Tibial nerve (tissue), 4 donors: ENCODE results near the gene AMOTL1. TPM values are rescaled to one million over a fixed set of nuclear protein-coding genes. Genes with fewer than 3 reads are reported as not detected.

Experiments used
- DNase-seq, 2 donors: peaks; one replicate each; pipeline ENCODE4 v3.0.0-alpha.2; 2019; ENCODE audit warnings: low spot score in 2 of 2
- H3K27ac ChIP-seq, 4 donors: fragments of 200-600 bp; sonication (generic) in 3 of 4; one replicate each; pipeline ENCODE4 v1.5.1; 2017 to 2019; ENCODE audit warnings: mild to moderate bottlenecking in 1 of 4
- H3K27me3 ChIP-seq, 2 donors: fragments of 200-600 bp; sonication (generic) in 1 of 2; one replicate each; pipeline versions ENCODE4 v1.5.1 to v1.6.0; 2017 to 2019
- H3K36me3 ChIP-seq, 3 donors: fragments of 200-600 bp; sonication (generic); one replicate each; pipeline ENCODE4 v1.5.1; 2018 to 2019
- H3K4me1 ChIP-seq, 4 donors: fragments of 200-600 bp; sonication (generic) in 3 of 4; one replicate each; pipeline ENCODE4 v1.5.1; 2017 to 2019
- H3K4me3 ChIP-seq, 4 donors: fragments of 200-600 bp; sonication (generic) in 3 of 4; one replicate each; pipeline ENCODE4 v1.5.1; 2017 to 2019; ENCODE audit warnings: mild to moderate bottlenecking in 1 of 4, moderate library complexity in 1 of 4
- H3K9me3 ChIP-seq, 4 donors: fragments of 200-600 bp; sonication (generic) in 3 of 4; one replicate each; pipeline ENCODE4 v1.5.1; 2017 to 2019
- EP300 ChIP-seq, 2 donors: sonication (generic); formaldehyde crosslinking; IDR thresholded peaks; one replicate each; pipeline ENCODE4 v1.6.1; 2017; ENCODE audit warnings: antibody characterized with exemption in 2 of 2, mild to moderate bottlenecking in 1 of 2
- POLR2A ChIP-seq, 2 donors: fragments of 450-650 bp; IDR thresholded peaks; one replicate each; pipeline ENCODE4 v1.6.1; 2017; ENCODE audit warnings: antibody characterized with exemption in 2 of 2, mild to moderate bottlenecking in 2 of 2, moderate library complexity in 2 of 2
- WGBS, 2 donors: methylation state at CpG; one replicate each; pipeline ENCODE4 v1.1.5; 2018; 5-methylcytosine and 5-hydroxymethylcytosine counted together
- total RNA-seq, 4 donors: library from RNA; depleted of rRNA; stranded (reverse); fragments of >200 nt; gene quantifications; one replicate each; pipeline ENCODE4 v1.1.0, GENCODE V29; 2016
- TF ChIP-seq, protein P1 (sequence below), 5 experiments: fragments of 200-600 bp in 3 of 5; fragments of 450-650 bp in 2 of 5; sonication (generic) in 3 of 5; IDR thresholded peaks; one replicate each; pipeline ENCODE4 v1.5.1; 2016 to 2019; ENCODE audit warnings: antibody characterized with exemption in 5 of 5, mild to moderate bottlenecking in 3 of 5, moderate library complexity in 2 of 5

AMOTL1 gene
- total RNA-seq, 4 donors from 2014 or later = 46.5 to 58.0 (median 51.9) TPM

DNA sequence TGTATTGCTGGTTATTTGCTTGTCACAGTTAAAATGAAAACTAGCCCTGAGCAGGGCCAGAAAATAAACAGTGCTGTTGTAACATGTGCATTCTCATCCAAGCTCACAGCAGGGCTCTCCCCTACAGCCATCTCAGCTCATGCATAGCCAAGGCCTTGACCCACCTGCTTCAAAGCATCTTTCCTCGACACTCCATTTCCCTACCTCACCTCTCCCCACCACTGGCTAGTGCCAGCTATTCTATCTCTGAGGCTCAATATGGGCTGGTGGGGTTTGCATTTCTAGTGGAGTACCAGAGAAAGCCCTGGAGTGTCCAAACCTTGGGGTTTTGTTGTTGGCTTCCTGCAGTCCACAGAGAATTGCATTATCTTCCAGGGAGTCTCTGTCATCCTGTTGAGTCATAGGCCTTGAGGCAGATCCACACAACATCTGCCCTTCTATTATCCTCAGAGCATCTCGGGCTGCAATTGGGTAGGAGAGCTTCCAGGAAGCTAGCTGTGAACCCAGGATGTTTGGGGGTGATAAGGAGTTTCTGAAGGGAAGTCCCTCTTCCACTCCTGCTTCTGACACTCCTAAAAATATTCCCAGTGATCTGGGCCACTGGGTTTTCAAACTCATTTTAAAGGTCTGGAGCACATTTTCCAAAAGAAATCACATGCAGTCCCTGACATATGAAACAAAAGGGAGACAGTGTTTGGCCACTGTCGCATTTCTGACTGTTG, 36.1 kb upstream of the AMOTL1 start:
- Histone ChIP-seq H3K9me3 (no peaks in the 10 kb centered on the region), H3K27me3 (no peaks in the 10 kb centered on the region), H3K4me1 (peaks cover 0 to 19% (median 0%) of the 10 kb centered on the region in 4 donors), H3K36me3 (no peaks in the 10 kb centered on the region), H3K4me3 (no peak overlapping the region), H3K27ac (peak overlapping the region in 3 of 4 donors; percentile 25 to 62 (median 52))
- 58 to 72% methylated on average over 3 of the region's 3 CpGs for WGBS, 2 donors
- TF ChIP-seq, protein P1, sequence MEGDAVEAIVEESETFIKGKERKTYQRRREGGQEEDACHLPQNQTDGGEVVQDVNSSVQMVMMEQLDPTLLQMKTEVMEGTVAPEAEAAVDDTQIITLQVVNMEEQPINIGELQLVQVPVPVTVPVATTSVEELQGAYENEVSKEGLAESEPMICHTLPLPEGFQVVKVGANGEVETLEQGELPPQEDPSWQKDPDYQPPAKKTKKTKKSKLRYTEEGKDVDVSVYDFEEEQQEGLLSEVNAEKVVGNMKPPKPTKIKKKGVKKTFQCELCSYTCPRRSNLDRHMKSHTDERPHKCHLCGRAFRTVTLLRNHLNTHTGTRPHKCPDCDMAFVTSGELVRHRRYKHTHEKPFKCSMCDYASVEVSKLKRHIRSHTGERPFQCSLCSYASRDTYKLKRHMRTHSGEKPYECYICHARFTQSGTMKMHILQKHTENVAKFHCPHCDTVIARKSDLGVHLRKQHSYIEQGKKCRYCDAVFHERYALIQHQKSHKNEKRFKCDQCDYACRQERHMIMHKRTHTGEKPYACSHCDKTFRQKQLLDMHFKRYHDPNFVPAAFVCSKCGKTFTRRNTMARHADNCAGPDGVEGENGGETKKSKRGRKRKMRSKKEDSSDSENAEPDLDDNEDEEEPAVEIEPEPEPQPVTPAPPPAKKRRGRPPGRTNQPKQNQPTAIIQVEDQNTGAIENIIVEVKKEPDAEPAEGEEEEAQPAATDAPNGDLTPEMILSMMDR (IDR thresholded peaks at IDR 0.05) = no peak
- TF ChIP-seq EP300 (IDR thresholded peaks at IDR 0.05) = no peak
- no peak for TF ChIP-seq POLR2A (IDR thresholded peaks at IDR 0.05)
- no peak for DNase-seq

DNA sequence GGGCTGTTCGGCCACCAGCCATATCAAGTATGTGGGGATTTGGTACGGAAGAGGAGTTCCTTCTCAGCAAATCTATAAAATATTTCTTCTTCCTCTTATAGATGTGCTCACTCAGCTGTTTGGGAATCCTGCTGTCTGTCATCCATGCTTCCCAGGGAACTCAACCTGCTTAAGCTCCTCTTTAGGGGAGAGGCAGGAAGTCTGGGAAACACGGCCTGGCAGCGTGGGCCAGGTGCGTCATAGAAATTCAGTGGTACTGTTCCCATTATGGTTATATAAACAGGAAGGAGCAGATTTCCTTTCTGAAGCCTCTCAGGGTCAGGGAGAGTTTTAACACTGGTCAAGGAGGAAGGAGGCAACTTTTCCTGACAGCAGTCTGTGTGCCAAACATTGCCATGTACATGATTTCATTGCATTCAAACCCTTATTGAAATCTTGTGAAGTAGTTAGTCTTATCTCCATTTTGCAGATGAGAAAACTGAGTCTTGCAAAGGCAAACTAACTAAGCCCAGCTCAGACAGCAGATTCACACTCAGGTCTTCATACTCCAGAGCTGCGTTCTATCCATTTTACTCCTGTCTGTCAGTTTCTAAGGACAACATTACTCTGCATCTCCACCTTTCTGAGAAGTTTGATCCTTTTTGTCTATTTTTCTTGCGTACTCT, 35.4 kb upstream of the AMOTL1 start:
- no peak for DNase-seq
- H3K9me3 ChIP-seq = no peaks in the 10 kb centered on the region
- H3K27me3 ChIP-seq = no peaks in the 10 kb centered on the region
- H3K4me1 ChIP-seq = peaks cover 0 to 20% (median 0%) of the 10 kb centered on the region in 4 donors
- H3K27ac ChIP-seq = peak overlapping the region in 3 of 4 donors; percentile 25 to 62 (median 52)
- H3K4me3 ChIP-seq = no peak overlapping the region
- TF ChIP-seq EP300 (IDR thresholded peaks at IDR 0.05) (peak in 1 of 2 donors; percentile 58), POLR2A (IDR thresholded peaks at IDR 0.05) (no peak)
- H3K36me3 ChIP-seq = no peaks in the 10 kb centered on the region
- 65 to 74% methylated on average over 7 of the region's 7 CpGs for WGBS, 2 donors

DNA sequence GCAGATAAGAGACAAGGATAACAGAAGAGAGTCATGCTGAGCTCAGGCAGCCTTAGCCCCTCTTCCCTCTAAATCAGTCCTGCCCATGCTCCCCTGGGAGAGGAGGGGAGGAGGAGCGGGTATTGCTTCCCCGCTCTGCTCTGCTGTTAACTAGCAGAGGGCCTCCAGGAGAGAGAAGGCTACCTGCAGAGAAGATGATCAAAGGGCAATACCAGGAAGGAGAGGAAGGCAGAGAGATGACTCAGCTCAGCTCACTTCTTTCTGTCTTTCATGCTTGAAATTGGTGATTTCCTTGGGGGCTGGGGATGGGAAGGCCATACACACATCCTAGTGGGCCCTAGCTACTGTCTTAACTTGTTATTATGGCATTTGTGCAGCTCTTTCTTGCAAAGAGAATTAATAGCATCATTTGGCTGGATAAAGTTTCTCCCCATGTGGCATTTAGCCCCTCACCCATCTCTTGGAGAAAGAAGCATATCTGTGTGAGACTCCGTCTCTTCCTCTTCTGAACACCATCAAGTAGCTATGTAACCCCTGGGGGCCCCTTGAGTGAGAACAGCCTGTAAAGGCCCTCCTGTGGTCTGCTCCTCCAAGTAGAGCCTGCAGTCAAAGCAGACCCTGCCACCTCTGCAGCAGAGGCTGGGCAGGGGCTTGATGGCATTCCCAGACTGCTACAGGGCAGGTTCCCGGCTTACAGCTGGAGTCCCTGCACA, 33.4 kb upstream of the AMOTL1 start:
- H3K4me1 ChIP-seq = peaks cover 0 to 20% (median 0%) of the 10 kb centered on the region in 4 donors
- H3K9me3 ChIP-seq = no peaks in the 10 kb centered on the region
- no peak overlapping the region for H3K4me3 ChIP-seq
- TF ChIP-seq POLR2A (IDR thresholded peaks at IDR 0.05) (no peak), EP300 (IDR thresholded peaks at IDR 0.05) (no peak)
- TF ChIP-seq, protein P1 (IDR thresholded peaks at IDR 0.05) = no peak
- H3K36me3 ChIP-seq = no peaks in the 10 kb centered on the region
- DNase-seq = no peak
- no peaks in the 10 kb centered on the region for H3K27me3 ChIP-seq
- WGBS, 2 donors = 92 to 96% methylated on average over 4 of the region's 4 CpGs
- H3K27ac ChIP-seq = no peak overlapping the region

DNA sequence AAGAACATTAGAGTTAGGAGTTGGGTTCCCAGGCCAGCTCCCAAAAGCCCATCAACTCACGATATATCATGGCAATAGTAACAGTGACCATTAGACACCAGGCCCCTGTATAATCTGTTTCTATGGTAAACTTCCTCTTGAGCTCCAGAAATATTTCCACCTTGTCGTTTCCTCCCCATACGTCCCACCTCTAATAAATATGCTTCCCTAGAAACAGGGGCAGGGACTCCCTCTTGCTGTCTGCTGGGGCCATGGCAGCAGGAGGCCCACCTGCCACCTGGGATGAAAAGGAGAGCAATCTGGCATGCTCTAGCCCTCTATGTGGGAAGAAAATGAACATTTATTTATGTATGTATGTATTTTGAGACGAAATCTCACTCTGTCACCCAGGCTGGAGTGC, 32.2 kb upstream of the AMOTL1 start:
- DNase-seq = no peak
- H3K36me3 ChIP-seq = no peaks in the 10 kb centered on the region
- H3K4me1 ChIP-seq = peaks cover 0 to 24% (median 0%) of the 10 kb centered on the region in 4 donors
- 69 to 74% methylated on average over 4 of the region's 4 CpGs for WGBS, 2 donors
- H3K27ac ChIP-seq = no peak overlapping the region
- TF ChIP-seq POLR2A (IDR thresholded peaks at IDR 0.05) (no peak), EP300 (IDR thresholded peaks at IDR 0.05) (no peak)
- TF ChIP-seq, protein P1 (IDR thresholded peaks at IDR 0.05) = no peak
- H3K4me3 ChIP-seq = no peak overlapping the region
- no peaks in the 10 kb centered on the region for H3K9me3 ChIP-seq
- no peaks in the 10 kb centered on the region for H3K27me3 ChIP-seq

DNA sequence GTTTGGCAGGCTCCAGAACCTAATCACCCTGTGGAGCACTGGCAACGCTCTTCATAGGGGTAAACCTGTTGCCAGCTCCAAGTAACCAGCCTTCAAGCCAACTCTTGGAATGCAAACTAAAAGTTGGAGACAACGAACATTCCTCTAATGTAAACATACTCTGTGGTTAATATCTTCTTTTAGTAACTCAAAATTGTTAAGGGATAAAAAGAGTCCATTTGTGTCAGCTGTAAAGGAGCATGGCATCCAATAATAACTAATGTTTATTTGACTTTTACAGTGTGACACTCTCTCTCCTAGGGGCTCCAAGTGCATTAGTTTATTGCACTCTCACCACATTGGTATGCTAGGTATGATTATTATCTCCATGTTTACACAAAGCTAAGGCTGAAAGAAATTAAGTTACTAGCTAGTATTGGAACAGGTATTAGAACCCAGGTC, 31.0 kb upstream of the AMOTL1 start:
- Histone ChIP-seq H3K27me3 (no peaks in the 10 kb centered on the region), H3K4me3 (no peak overlapping the region), H3K27ac (no peak overlapping the region), H3K4me1 (peaks cover 0 to 28% (median 0%) of the 10 kb centered on the region in 4 donors), H3K9me3 (no peaks in the 10 kb centered on the region), H3K36me3 (no peaks in the 10 kb centered on the region)
- DNase-seq = no peak
- TF ChIP-seq EP300 (IDR thresholded peaks at IDR 0.05) (no peak), POLR2A (IDR thresholded peaks at IDR 0.05) (no peak)
- TF ChIP-seq, protein P1 (IDR thresholded peaks at IDR 0.05) = no peak
- WGBS, 2 donors = 50 to 64% methylated on average over 2 of the region's 2 CpGs
